22Rv1 (cell line): ENCODE data around the gene ATF4.

Source experiments
- CTCF ChIP-seq: fragments of 450-650 bp; IDR thresholded peaks from 2 replicates; pipeline ENCODE4 v1.5.1; 2017; ENCODE audit warnings: mild to moderate bottlenecking
- ZFX ChIP-seq: fragments of 450-650 bp; IDR thresholded peaks from 2 replicates; pipeline ENCODE4 v1.6.1; 2017; ENCODE audit warnings: antibody characterized with exemption, borderline replicate concordance

DNA sequence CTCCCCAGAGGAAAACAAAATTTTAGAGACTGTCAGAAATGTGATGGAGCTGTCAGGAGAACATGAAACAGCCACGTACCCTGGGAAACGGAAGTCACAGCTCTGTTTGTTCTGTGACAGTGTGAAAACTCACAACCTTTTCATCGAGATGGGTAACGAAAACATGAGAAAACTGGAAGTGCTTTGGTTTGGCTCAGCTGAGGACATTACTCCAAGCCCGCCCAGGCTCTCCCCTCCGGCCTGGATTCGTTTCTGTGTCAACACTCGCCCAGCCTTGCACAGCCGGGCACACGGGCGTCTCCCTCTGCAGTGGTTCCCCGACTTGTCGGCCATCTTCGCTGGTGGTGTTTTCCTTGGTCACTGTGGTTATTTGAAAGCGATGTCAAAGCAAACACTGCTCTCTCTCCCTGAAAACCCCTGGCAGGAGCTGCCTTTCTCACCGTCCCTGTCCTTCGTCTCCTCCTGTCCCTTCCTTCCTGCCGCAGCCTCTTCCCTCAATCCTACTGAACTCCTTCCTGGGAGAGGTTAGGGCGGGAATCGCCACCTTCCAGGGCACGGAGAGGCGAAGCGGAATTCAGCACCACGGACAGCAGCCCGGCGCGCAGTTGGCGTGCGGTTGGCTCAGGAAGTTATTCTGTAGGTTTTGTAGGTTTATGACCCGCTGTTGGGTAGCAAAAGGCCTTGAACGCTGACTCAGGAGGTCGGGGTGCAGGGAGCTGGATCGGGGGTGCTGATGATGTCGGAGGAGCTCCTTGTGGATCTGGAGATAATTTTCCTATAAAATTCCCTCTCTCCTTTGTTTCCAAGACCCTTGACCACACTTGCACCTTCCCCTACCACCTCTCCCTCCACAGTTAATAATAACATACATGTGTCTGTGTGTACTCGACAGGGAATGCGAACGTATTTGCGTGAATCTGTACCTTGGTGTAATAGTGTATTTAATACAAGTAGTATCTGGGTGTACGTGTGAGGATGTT lies 25.3 kb downstream of the ATF4 start:
- no peak for TF ChIP-seq CTCF
- TF ChIP-seq ZFX: no peak
